ENCODE results near the gene VTI1A.

VTI1A gene

GRCh38 chr10:112790921-112791320 is 343.9 kb downstream of the VTI1A start:
- Histone ChIP-seq H3K4me3 (ENCODE audit: low read depth, low read length) (no peak overlapping the region), H3K9me3 (ENCODE audit: control insufficient read depth, insufficient read depth, low read length) (no peaks in the 10 kb centered on the region), H3K27me3 (ENCODE audit: control insufficient read depth, insufficient read depth, low read length) (no peaks in the 10 kb centered on the region), H3K4me1 (ENCODE audit: control insufficient read depth, insufficient read depth, low read length) (peaks cover 11% of the 10 kb centered on the region), H3K36me3 (ENCODE audit: control insufficient read depth, insufficient read depth, low read length) (no peaks in the 10 kb centered on the region), H3K9ac (ENCODE audit: low read depth, low read length) (no peak overlapping the region)

DNA sequence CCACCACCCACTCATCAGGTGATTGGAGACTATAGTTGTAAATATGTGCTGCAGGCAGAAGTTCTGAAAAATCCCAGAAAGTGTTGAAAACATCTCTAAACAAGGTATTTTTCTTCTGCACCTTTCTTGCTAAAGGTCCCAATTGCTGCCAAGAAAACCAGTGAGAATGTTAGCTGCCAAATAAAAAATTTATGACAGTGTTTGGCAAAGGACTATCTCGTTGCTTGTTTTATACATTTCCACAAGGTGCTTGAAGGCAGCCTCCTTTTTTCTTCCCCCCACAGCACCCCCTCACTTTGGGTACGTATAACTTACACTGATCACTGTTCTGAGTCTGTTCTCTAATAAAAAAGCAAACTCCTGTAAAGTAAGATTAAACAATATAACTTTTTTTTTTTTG is 344.4 kb downstream of the VTI1A start:
- no peaks in the 10 kb centered on the region for H3K9me3 ChIP-seq (ENCODE audit: control insufficient read depth, insufficient read depth, low read length)
- H3K4me1 ChIP-seq (ENCODE audit: control insufficient read depth, insufficient read depth, low read length): peaks cover 11% of the 10 kb centered on the region
- no peak overlapping the region for H3K4me3 ChIP-seq (ENCODE audit: low read depth, low read length)

GRCh38 chr10:112792487-112793201 is 345.6 kb downstream of the VTI1A start:
- H3K4me3 ChIP-seq (ENCODE audit: low read depth, low read length): no peak overlapping the region
- H3K9me3 ChIP-seq (ENCODE audit: control insufficient read depth, insufficient read depth, low read length): no peaks in the 10 kb centered on the region
- peaks cover 15% of the 10 kb centered on the region for H3K4me1 ChIP-seq (ENCODE audit: control insufficient read depth, insufficient read depth, low read length)
- no peaks in the 10 kb centered on the region for H3K36me3 ChIP-seq (ENCODE audit: control insufficient read depth, insufficient read depth, low read length)
- H3K27me3 ChIP-seq (ENCODE audit: control insufficient read depth, insufficient read depth, low read length): no peaks in the 10 kb centered on the region
- no peak overlapping the region for H3K9ac ChIP-seq (ENCODE audit: low read depth, low read length)

More for the DNA sequence above, 344.4 kb downstream of the VTI1A start:
- no peaks in the 10 kb centered on the region for H3K36me3 ChIP-seq (ENCODE audit: control insufficient read depth, insufficient read depth, low read length)
- no peak overlapping the region for H3K9ac ChIP-seq (ENCODE audit: low read depth, low read length)
- no peaks in the 10 kb centered on the region for H3K27me3 ChIP-seq (ENCODE audit: control insufficient read depth, insufficient read depth, low read length)

DNA sequence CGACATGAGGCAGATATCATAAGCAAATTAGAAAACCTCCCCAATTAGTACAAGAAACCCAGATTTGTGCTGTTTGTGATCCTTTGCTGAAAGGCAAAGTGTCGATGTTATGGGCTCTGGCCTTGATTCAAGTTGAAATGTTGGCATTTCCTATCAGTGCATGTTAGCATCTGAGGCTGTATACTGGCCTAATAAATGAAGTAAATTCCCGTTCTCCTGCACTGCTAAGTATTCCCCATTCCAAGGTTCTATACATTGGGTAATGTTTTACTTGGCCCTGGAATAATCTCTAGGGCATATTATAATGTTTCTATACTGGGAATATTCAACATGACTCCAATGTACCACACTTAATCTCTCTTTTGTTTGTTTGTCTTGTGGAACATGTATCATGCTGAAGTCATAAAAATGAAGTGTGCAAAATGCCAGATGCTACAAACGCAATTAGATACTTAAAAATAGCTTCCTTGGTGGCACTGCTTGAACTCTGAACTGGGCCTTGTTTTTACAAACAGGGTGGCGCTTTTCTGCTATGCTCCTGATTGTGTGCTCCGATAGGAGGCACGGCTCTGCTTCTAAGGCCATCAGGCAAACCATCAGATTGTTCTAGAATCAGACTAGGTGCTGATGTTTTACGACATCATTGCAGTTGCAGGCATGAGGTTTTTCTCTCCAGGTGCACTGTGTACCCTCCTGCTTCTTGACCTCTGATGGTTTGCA is 346.3 kb downstream of the VTI1A start:
- Histone ChIP-seq H3K9me3 (ENCODE audit: control insufficient read depth, insufficient read depth, low read length) (no peaks in the 10 kb centered on the region), H3K27me3 (ENCODE audit: control insufficient read depth, insufficient read depth, low read length) (no peaks in the 10 kb centered on the region), H3K4me1 (ENCODE audit: control insufficient read depth, insufficient read depth, low read length) (peaks cover 22% of the 10 kb centered on the region), H3K9ac (ENCODE audit: low read depth, low read length) (no peak overlapping the region), H3K4me3 (ENCODE audit: low read depth, low read length) (no peak overlapping the region), H3K36me3 (ENCODE audit: control insufficient read depth, insufficient read depth, low read length) (no peaks in the 10 kb centered on the region)

GRCh38 chr10:112794201-112794600 is 347.2 kb downstream of the VTI1A start:
- no peaks in the 10 kb centered on the region for H3K36me3 ChIP-seq (ENCODE audit: control insufficient read depth, insufficient read depth, low read length)
- no peaks in the 10 kb centered on the region for H3K9me3 ChIP-seq (ENCODE audit: control insufficient read depth, insufficient read depth, low read length)
- H3K27me3 ChIP-seq (ENCODE audit: control insufficient read depth, insufficient read depth, low read length): no peaks in the 10 kb centered on the region
- H3K9ac ChIP-seq (ENCODE audit: low read depth, low read length): no peak overlapping the region
- no peak overlapping the region for H3K4me3 ChIP-seq (ENCODE audit: low read depth, low read length)
- peaks cover 22% of the 10 kb centered on the region for H3K4me1 ChIP-seq (ENCODE audit: control insufficient read depth, insufficient read depth, low read length)

DNA sequence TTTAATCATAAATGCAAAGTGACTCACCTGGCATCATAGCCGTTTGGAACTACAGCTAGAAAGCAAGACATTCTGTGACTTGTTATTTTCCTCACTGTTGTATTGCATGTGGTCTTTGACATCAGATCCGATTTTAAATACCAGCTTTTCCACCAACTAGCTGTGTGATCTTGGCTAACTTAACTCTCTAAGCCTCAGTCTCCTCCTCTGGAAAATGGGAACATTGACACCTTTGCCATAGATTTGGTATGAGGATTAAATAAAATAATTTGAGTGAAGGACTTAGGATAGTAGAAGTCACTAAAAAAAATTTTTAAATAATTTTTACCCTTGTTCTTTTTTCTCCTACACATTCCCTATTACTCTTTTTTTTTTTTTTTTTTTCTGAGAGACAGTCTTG is 348.1 kb downstream of the VTI1A start:
- Histone ChIP-seq H3K36me3 (ENCODE audit: control insufficient read depth, insufficient read depth, low read length) (no peaks in the 10 kb centered on the region), H3K9ac (ENCODE audit: low read depth, low read length) (no peak overlapping the region), H3K4me3 (ENCODE audit: low read depth, low read length) (no peak overlapping the region), H3K4me1 (ENCODE audit: control insufficient read depth, insufficient read depth, low read length) (peaks cover 22% of the 10 kb centered on the region), H3K27me3 (ENCODE audit: control insufficient read depth, insufficient read depth, low read length) (no peaks in the 10 kb centered on the region), H3K9me3 (ENCODE audit: control insufficient read depth, insufficient read depth, low read length) (no peaks in the 10 kb centered on the region)

DNA sequence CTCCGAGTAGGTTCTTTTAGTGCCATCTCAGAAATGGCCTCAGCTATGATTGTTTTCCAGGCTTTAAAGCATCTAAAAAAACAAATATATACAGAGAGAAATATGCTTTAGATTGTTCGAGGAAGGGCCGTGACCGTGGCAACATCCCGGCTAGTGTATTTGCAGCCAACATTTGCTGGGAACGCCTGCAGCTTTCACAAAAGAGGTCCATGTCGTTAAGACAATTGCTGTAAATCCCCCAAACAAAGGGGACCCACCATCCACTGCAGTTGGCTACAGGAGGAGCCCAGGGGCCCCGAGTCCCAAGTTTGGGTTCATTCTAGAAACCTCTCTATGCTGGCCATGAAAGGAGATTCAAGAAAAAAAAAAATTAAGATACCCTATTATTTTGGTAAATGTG is 350.2 kb downstream of the VTI1A start:
- H3K4me1 ChIP-seq (ENCODE audit: control insufficient read depth, insufficient read depth, low read length): peaks cover 22% of the 10 kb centered on the region
- no peaks in the 10 kb centered on the region for H3K36me3 ChIP-seq (ENCODE audit: control insufficient read depth, insufficient read depth, low read length)
- H3K4me3 ChIP-seq (ENCODE audit: low read depth, low read length): no peak overlapping the region
- H3K27me3 ChIP-seq (ENCODE audit: control insufficient read depth, insufficient read depth, low read length): no peaks in the 10 kb centered on the region
- no peaks in the 10 kb centered on the region for H3K9me3 ChIP-seq (ENCODE audit: control insufficient read depth, insufficient read depth, low read length)
- H3K9ac ChIP-seq (ENCODE audit: low read depth, low read length): no peak overlapping the region

DNA sequence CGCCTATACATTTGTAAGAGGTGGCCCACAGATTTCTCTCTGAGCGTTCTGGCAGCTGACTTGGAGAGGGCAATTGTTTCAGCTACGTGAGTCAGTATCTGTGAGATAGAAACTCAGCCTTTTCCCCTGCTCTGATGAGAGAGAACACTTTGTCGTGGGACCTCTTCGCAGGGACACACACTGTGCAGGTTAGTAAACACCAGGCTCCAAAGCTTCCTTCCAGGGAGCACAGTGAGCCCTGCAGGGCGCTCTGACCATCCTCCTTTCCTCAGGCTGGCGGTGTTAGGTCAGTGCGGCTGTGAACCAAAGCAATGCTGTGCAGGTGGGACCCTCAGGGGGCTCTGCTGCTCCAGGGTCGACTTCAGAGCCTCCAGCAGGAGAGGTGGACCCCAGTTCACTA is 350.8 kb downstream of the VTI1A start:
- Histone ChIP-seq H3K27me3 (ENCODE audit: control insufficient read depth, insufficient read depth, low read length) (no peaks in the 10 kb centered on the region), H3K4me1 (ENCODE audit: control insufficient read depth, insufficient read depth, low read length) (peaks cover 20% of the 10 kb centered on the region), H3K4me3 (ENCODE audit: low read depth, low read length) (no peak overlapping the region), H3K36me3 (ENCODE audit: control insufficient read depth, insufficient read depth, low read length) (no peaks in the 10 kb centered on the region), H3K9ac (ENCODE audit: low read depth, low read length) (peak overlapping the region; percentile 32), H3K9me3 (ENCODE audit: control insufficient read depth, insufficient read depth, low read length) (no peaks in the 10 kb centered on the region)

DNA sequence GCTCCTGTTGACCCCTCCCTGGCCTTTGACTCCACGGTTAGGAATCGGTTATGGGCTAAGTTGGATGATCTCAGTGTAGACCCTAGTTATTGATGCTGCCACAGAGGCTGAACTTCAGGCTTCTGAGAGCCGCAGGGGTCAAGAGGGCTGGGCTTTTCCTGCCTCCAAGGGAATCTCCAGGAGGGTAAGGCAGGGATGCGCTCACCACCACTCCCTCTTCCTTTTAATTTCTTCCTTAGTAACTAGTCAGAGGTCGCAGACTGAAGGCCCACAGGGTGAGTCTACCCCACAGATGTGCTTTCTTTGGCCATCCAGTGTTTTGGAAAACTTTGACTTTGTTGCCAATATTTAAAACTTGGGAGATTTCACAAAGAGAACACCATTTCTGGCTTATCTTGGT is 352.0 kb downstream of the VTI1A start:
- Histone ChIP-seq H3K4me3 (ENCODE audit: low read depth, low read length) (no peak overlapping the region), H3K27me3 (ENCODE audit: control insufficient read depth, insufficient read depth, low read length) (no peaks in the 10 kb centered on the region), H3K36me3 (ENCODE audit: control insufficient read depth, insufficient read depth, low read length) (no peaks in the 10 kb centered on the region), H3K9me3 (ENCODE audit: control insufficient read depth, insufficient read depth, low read length) (no peaks in the 10 kb centered on the region), H3K9ac (ENCODE audit: low read depth, low read length) (no peak overlapping the region), H3K4me1 (ENCODE audit: control insufficient read depth, insufficient read depth, low read length) (peaks cover 12% of the 10 kb centered on the region)

DNA sequence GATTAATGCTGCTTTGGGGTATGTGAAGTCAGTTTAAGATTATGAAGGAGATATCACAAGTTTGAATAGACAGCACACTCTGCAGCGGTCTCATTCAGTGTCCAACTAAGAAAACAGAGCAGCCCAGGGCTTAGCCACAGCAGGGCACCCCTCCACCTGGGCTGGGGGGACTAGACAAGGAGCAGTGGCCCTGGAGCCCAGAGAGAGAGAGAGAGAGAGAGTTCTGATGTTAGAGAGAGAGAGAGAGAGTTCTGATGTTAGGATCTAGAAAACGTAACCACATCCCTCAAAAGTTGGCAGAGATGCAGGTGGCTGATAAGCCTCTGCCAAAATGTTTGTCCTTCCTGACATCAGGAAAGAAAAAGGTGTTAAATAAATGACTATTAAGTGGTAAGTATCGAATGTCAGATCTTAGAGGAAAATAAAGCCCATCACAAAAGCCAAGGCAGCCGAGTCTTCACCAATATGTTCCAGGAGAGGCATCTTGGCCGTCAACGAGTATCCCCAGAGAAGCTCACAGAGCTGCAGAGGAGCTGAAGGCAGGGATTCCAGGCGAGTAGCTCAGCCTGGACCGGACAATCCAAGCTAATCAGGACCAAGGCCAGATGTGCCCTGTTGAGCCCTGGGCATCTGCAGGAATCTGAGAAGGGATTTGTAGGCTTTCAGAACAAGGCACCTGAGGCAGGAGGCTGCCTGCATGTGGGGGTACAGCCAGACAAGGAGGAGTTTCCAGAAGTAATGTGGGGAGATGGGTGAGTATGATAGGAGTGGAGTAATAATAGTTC is 352.9 kb downstream of the VTI1A start:
- Histone ChIP-seq H3K4me1 (ENCODE audit: control insufficient read depth, insufficient read depth, low read length) (peaks cover 12% of the 10 kb centered on the region), H3K4me3 (ENCODE audit: low read depth, low read length) (no peak overlapping the region), H3K9me3 (ENCODE audit: control insufficient read depth, insufficient read depth, low read length) (no peaks in the 10 kb centered on the region), H3K9ac (ENCODE audit: low read depth, low read length) (no peak overlapping the region), H3K27me3 (ENCODE audit: control insufficient read depth, insufficient read depth, low read length) (no peaks in the 10 kb centered on the region), H3K36me3 (ENCODE audit: control insufficient read depth, insufficient read depth, low read length) (no peaks in the 10 kb centered on the region)

- H3K9me3 ChIP-seq (ENCODE audit: control insufficient read depth, insufficient read depth, low read length): no peaks in the 10 kb centered on the region
- H3K27me3 ChIP-seq (ENCODE audit: control insufficient read depth, insufficient read depth, low read length): no peaks in the 10 kb centered on the region
- no peak overlapping the region for H3K4me3 ChIP-seq (ENCODE audit: low read depth, low read length)
- no peak overlapping the region for H3K9ac ChIP-seq (ENCODE audit: low read depth, low read length)
- H3K4me1 ChIP-seq (ENCODE audit: control insufficient read depth, insufficient read depth, low read length): peaks cover 10% of the 10 kb centered on the region
- H3K36me3 ChIP-seq (ENCODE audit: control insufficient read depth, insufficient read depth, low read length): no peaks in the 10 kb centered on the region
Observed at GRCh38 chr10:112801004-112801403, 354.0 kb downstream of the VTI1A start.

Data from iPS-15b (cell line).